Vagina (tissue), 2 donors: ENCODE measurements around the gene PRKAG2. TPM values are rescaled to one million over a fixed set of nuclear protein-coding genes. Genes with fewer than 3 reads are reported as not detected.
"Not testable (repeated sequence)": the region's sequence is repeated elsewhere in the genome, so short reads cannot be mapped to it uniquely, and the experiment has no call there.

Experiments
- DNase-seq, 2 donors: peaks; one replicate each; pipeline ENCODE4 v3.0.0-alpha.2; 2017; ENCODE audit errors: extremely low spot score in 2 of 2
- H3K27ac ChIP-seq: fragments of 200-600 bp; sonication (generic); one replicate; pipeline ENCODE4 v1.5.1; 2019
- H3K27me3 ChIP-seq: fragments of 200-600 bp; sonication (generic); one replicate; pipeline ENCODE4 v1.5.1; 2019
- H3K36me3 ChIP-seq, 2 donors: fragments of 200-600 bp; sonication (generic); one replicate each; pipeline ENCODE4 v1.5.1; 2017 to 2019
- H3K4me1 ChIP-seq: fragments of 200-600 bp; sonication (generic); one replicate; pipeline ENCODE4 v1.5.1; 2019
- H3K4me3 ChIP-seq, 2 donors: fragments of 200-600 bp; sonication (generic); 1 replicate in 1 of 2; 2 replicates in 1 of 2; pipeline ENCODE4 v1.5.1; 2016 to 2019
- H3K9me3 ChIP-seq: fragments of 200-600 bp; sonication (generic); one replicate; pipeline ENCODE4 v1.5.1; 2019
- CTCF ChIP-seq, 3 experiments: fragments of 450-650 bp in 2 of 3; fragments of 200-600 bp in 1 of 3; sonication (generic) in 1 of 3; IDR thresholded peaks; one replicate each; pipeline ENCODE4 v1.5.1; 2017 to 2019; ENCODE audit warnings: antibody characterized with exemption in 3 of 3, mild to moderate bottlenecking in 2 of 3, moderate library complexity in 2 of 3
- POLR2A ChIP-seq, 2 donors: fragments of 450-650 bp; IDR thresholded peaks; one replicate each; pipeline ENCODE4 v1.6.1; 2017; ENCODE audit warnings: antibody characterized with exemption in 2 of 2, mild to moderate bottlenecking in 2 of 2, moderate library complexity in 2 of 2
- POLR2AphosphoS5 ChIP-seq, 2 donors: sonication (generic); formaldehyde crosslinking; IDR thresholded peaks; one replicate each; pipeline ENCODE4 v1.9.0; 2017; ENCODE audit warnings: antibody characterized with exemption in 2 of 2, mild to moderate bottlenecking in 2 of 2, low read depth in 1 of 2; ENCODE audit not compliant: insufficient read depth in 1 of 2
- intact Hi-C: fragments of 100-400 bp; cut with DNase I; formaldehyde crosslinking; loops from one replicate; pipeline ENCODE4 v1.15.1; 2023
- total RNA-seq: library from RNA; depleted of rRNA; stranded (reverse); fragments of >200 nt; gene quantifications from one replicate; pipeline ENCODE4 v1.2.3, GENCODE V29; 2016

The PRKAG2 gene
- total RNA-seq, 1 donor from 2014 or later, result 25.0 TPM

- Histone ChIP-seq H3K27ac (no peak overlapping the region), H3K4me1 (peaks cover 8% of the 10 kb centered on the region), H3K9me3 (no peaks in the 10 kb centered on the region), H3K4me3 (no peak overlapping the region), H3K27me3 (no peaks in the 10 kb centered on the region), H3K36me3 (no peaks in the 10 kb centered on the region)
- intact Hi-C loops, result no loop called here
- no peak for TF ChIP-seq POLR2AphosphoS5 (IDR thresholded peaks at IDR 0.05; ENCODE audit: insufficient read depth in 1 of 2, low read depth in 1 of 2)
- TF ChIP-seq CTCF (IDR thresholded peaks at IDR 0.05), result no peak
- TF ChIP-seq POLR2A (IDR thresholded peaks at IDR 0.05), result no peak
- DNase-seq, result no peak
Measured at GRCh38 chr7:151524845-151525244, 352.1 kb downstream of the PRKAG2 start.

- TF ChIP-seq CTCF (IDR thresholded peaks at IDR 0.05) (no peak), POLR2AphosphoS5 (IDR thresholded peaks at IDR 0.05; ENCODE audit: insufficient read depth in 1 of 2, low read depth in 1 of 2) (no peak), POLR2A (IDR thresholded peaks at IDR 0.05) (no peak)
- intact Hi-C loops, result no loop called here
- H3K36me3 ChIP-seq, result no peaks in the 10 kb centered on the region
Measured at GRCh38 chr7:151524331-151524730, 352.6 kb downstream of the PRKAG2 start.

GRCh38 chr7:151520419-151521261, 356.3 kb downstream of the PRKAG2 start:
- DNase-seq, result peak in 1 of 2 donors; percentile 92
- Histone ChIP-seq H3K9me3 (no peaks in the 10 kb centered on the region), H3K36me3 (no peaks in the 10 kb centered on the region), H3K4me3 (peak overlapping the region; percentile 58 to 77), H3K4me1 (peaks cover 38% of the 10 kb centered on the region), H3K27ac (peak overlapping the region; percentile 98), H3K27me3 (no peaks in the 10 kb centered on the region)
- intact Hi-C loops, result no loop called here
- no peak for TF ChIP-seq POLR2AphosphoS5 (IDR thresholded peaks at IDR 0.05; ENCODE audit: insufficient read depth in 1 of 2, low read depth in 1 of 2)
- TF ChIP-seq POLR2A (IDR thresholded peaks at IDR 0.05), result no peak
- TF ChIP-seq CTCF (IDR thresholded peaks at IDR 0.05), result no peak

More at GRCh38 chr7:151524331-151524730, 352.6 kb downstream of the PRKAG2 start:
- no peaks in the 10 kb centered on the region for H3K9me3 ChIP-seq
- peaks cover 8% of the 10 kb centered on the region for H3K4me1 ChIP-seq
- no peak overlapping the region for H3K4me3 ChIP-seq
- DNase-seq, result no peak
- no peaks in the 10 kb centered on the region for H3K27me3 ChIP-seq
- H3K27ac ChIP-seq, result no peak overlapping the region

- Histone ChIP-seq H3K36me3 (no peaks in the 10 kb centered on the region), H3K4me3 (peak within 1 kb of the TSS; percentile 77 to 91), H3K27ac (peak within 1 kb of the TSS; percentile 98), H3K4me1 (peaks cover 43% of the 10 kb centered on the region), H3K9me3 (no peaks in the 10 kb centered on the region), H3K27me3 (no peaks in the 10 kb centered on the region)
- intact Hi-C loops, result loop anchor here (2.0 kb wide), 2 partner anchors 59 to 111 kb away; no protein-coding TSS in a partner anchor
- peak; percentile 99 for DNase-seq
- TF ChIP-seq POLR2A (IDR thresholded peaks at IDR 0.05) (peak in 1 of 2 donors; percentile 26), POLR2AphosphoS5 (IDR thresholded peaks at IDR 0.05; ENCODE audit: insufficient read depth in 1 of 2, low read depth in 1 of 2) (peak; percentile 78 to 87), CTCF (IDR thresholded peaks at IDR 0.05) (no peak)
Measured at GRCh38 chr7:151519765-151520418, 357.0 kb downstream of the PRKAG2 start, which contains the start of gene RHEB. Gene RHEB, minus strand, starts transcription at chr7:151519895. Its CDS starts 384 bp downstream, at chr7:151519511.

- DNase-seq, H3K27me3 ChIP-seq, H3K36me3 ChIP-seq, H3K9me3 ChIP-seq: not testable (repeated sequence)
- intact Hi-C loops, result loop anchor here (2.0 kb wide), 2 partner anchors 58 to 112 kb away; no protein-coding TSS in a partner anchor
- H3K27ac ChIP-seq, result peak overlapping the region; percentile 98
- H3K4me3 ChIP-seq, result peak overlapping the region; percentile 77 to 91
- peaks cover 43% of the 10 kb centered on the region for H3K4me1 ChIP-seq
Measured at GRCh38 chr7:151518947-151519764, 357.8 kb downstream of the PRKAG2 start.
